Trophoblast cell (in vitro differentiated cells and primary cell): Measurements from ENCODE around the gene C16orf92.

Experiments
- DNase-seq, 2 donors: peaks; one replicate each; pipeline ENCODE4 v3.0.0-alpha.2; 2016
- H2AFZ ChIP-seq: 2 replicates; pipeline ENCODE4 v1.6.1; 2013; ENCODE audit warnings: low read length, moderate library complexity, mild to moderate bottlenecking; ENCODE audit not compliant: insufficient read depth, poor library complexity
- H2AK5ac ChIP-seq: 2 replicates; pipeline ENCODE4 v1.6.1; 2013; ENCODE audit warnings: mild to moderate bottlenecking, low read length
- H2BK120ac ChIP-seq: 2 replicates; pipeline ENCODE4 v1.6.1; 2013; ENCODE audit warnings: low read length, mild to moderate bottlenecking, moderate library complexity; ENCODE audit not compliant: insufficient read depth, poor library complexity
- H2BK12ac ChIP-seq: 2 replicates; pipeline ENCODE4 v1.6.1; 2013; ENCODE audit warnings: mild to moderate bottlenecking, low read length, moderate library complexity
- H2BK5ac ChIP-seq: 2 replicates; pipeline ENCODE4 v1.6.1; 2013; ENCODE audit warnings: low read length, low read depth, moderate library complexity, mild to moderate bottlenecking; ENCODE audit not compliant: poor library complexity
- H3K14ac ChIP-seq: 2 replicates; pipeline ENCODE4 v1.6.1; 2013; ENCODE audit warnings: mild to moderate bottlenecking, low read length
- H3K18ac ChIP-seq: 2 replicates; pipeline ENCODE4 v1.6.1; 2013; ENCODE audit warnings: mild to moderate bottlenecking, low read length
- H3K23ac ChIP-seq: 2 replicates; pipeline ENCODE4 v1.6.1; 2013; ENCODE audit warnings: low read length
- H3K27ac ChIP-seq: 2 replicates; pipeline ENCODE4 v1.5.1; 2013; ENCODE audit warnings: low read depth, mild to moderate bottlenecking, inconsistent platforms, low read length, moderate library complexity
- H3K27me3 ChIP-seq: 2 replicates; pipeline ENCODE4 v1.6.1; 2013; ENCODE audit warnings: inconsistent platforms, mild to moderate bottlenecking, low read length, moderate library complexity; ENCODE audit not compliant: insufficient read depth
- H3K36me3 ChIP-seq, 2 experiments: 1 replicate in 1 of 2; 2 replicates in 1 of 2; pipeline ENCODE4 v1.6.1; 2013; ENCODE audit warnings: low read length in 2 of 2, mild to moderate bottlenecking in 2 of 2, moderate library complexity in 1 of 2; ENCODE audit not compliant: insufficient read depth in 2 of 2, control insufficient read depth in 1 of 2
- H3K4ac ChIP-seq: 2 replicates; pipeline ENCODE4 v1.6.1; 2013; ENCODE audit warnings: low read depth, mild to moderate bottlenecking, low read length, moderate library complexity
- H3K4me1 ChIP-seq, 2 experiments: 1 replicate in 1 of 2; 2 replicates in 1 of 2; pipeline ENCODE4 v1.6.1; 2013; ENCODE audit warnings: low read length in 2 of 2, mild to moderate bottlenecking in 2 of 2, moderate library complexity in 1 of 2; ENCODE audit not compliant: insufficient read depth in 2 of 2, control insufficient read depth in 1 of 2
- H3K4me2 ChIP-seq: 2 replicates; pipeline ENCODE4 v1.6.1; 2013; ENCODE audit warnings: inconsistent platforms, mild to moderate bottlenecking, low read length, moderate library complexity
- H3K4me3 ChIP-seq: 2 replicates; pipeline ENCODE4 v1.5.1; 2013; ENCODE audit warnings: mild to moderate bottlenecking, low read depth, low read length, inconsistent platforms
- H3K79me1 ChIP-seq: one replicate; pipeline ENCODE4 v1.6.1; 2013; ENCODE audit warnings: low read length
- H3K79me2 ChIP-seq: 2 replicates; pipeline ENCODE4 v1.6.1; 2013; ENCODE audit warnings: low read length, mild to moderate bottlenecking; ENCODE audit not compliant: control insufficient read depth, insufficient read depth, poor library complexity
- H3K9ac ChIP-seq: 2 replicates; pipeline ENCODE4 v1.6.1; 2013; ENCODE audit warnings: mild to moderate bottlenecking, low read length
- H3K9me3 ChIP-seq: 2 replicates; pipeline ENCODE4 v1.6.1; 2013; ENCODE audit warnings: low read depth, mild to moderate bottlenecking, control low read depth, inconsistent platforms, low read length; ENCODE audit not compliant: insufficient read depth
- H4K12ac ChIP-seq: 2 replicates; pipeline ENCODE4 v1.6.1; 2013; ENCODE audit warnings: low read depth, mild to moderate bottlenecking, low read length, moderate library complexity
- H4K8ac ChIP-seq: 2 replicates; pipeline ENCODE4 v1.6.1; 2013; ENCODE audit warnings: low read depth, mild to moderate bottlenecking, low read length, moderate library complexity
- H4K91ac ChIP-seq: one replicate; pipeline ENCODE4 v1.6.1; 2013; ENCODE audit warnings: low read depth, mild to moderate bottlenecking, low read length, moderate library complexity
- WGBS: extraction: QIAGEN DNeasy Blood & Tissue Kit; methylation state at CpG from one replicate; pipeline ENCODE4 v1.1.7; 2013; ENCODE audit warnings: missing lambda C conversion rate; ENCODE audit not compliant: insufficient read length, insufficient coverage; ENCODE audit errors: extremely low coverage; 5-methylcytosine and 5-hydroxymethylcytosine counted together

The C16orf92 gene

GRCh38 chr16:29985271-29985811, 37.7 kb upstream of the C16orf92 start:
- Histone ChIP-seq H3K23ac (no peak overlapping the region), H3K27me3 (no peaks in the 10 kb centered on the region), H3K14ac (no peak overlapping the region), H2BK120ac (no peak overlapping the region), H3K4ac (no peak overlapping the region), H3K9me3 (peaks cover 4% of the 10 kb centered on the region), H4K91ac (no peak overlapping the region), H3K4me1 (no peaks in the 10 kb centered on the region), H2BK12ac (no peak overlapping the region), H4K8ac (no peak overlapping the region), H3K27ac (no peak overlapping the region), H3K4me2 (no peak overlapping the region), H3K36me3 (peaks cover 78 to 87% of the 10 kb centered on the region in 2 experiments), H3K4me3 (no peak overlapping the region), H2AFZ (no peak overlapping the region), H2AK5ac (no peak overlapping the region), H4K12ac (no peak overlapping the region), H3K9ac (no peak overlapping the region), H2BK5ac (no peak overlapping the region), H3K79me1 (no peaks in the 10 kb centered on the region), H3K79me2 (no peaks in the 10 kb centered on the region), H3K18ac (no peak overlapping the region)
- DNase-seq: no peak
- no CpG with 5 or more reads among the region's 28 CpGs for WGBS

GRCh38 chr16:29986231-29986630, 36.8 kb upstream of the C16orf92 start:
- H3K14ac ChIP-seq: no peak overlapping the region
- no peaks in the 10 kb centered on the region for H3K4me1 ChIP-seq
- no peak overlapping the region for H4K91ac ChIP-seq
- H4K12ac ChIP-seq: no peak overlapping the region
- no peak overlapping the region for H2AK5ac ChIP-seq
- no CpG with 5 or more reads among the region's 20 CpGs for WGBS
- no peak overlapping the region for H3K27ac ChIP-seq
- H3K9me3 ChIP-seq: peaks cover 4% of the 10 kb centered on the region
- H3K9ac ChIP-seq: no peak overlapping the region
- no peak overlapping the region for H3K4me2 ChIP-seq
- H2BK12ac ChIP-seq: no peak overlapping the region
- no peak overlapping the region for H2AFZ ChIP-seq
- H4K8ac ChIP-seq: no peak overlapping the region
- H3K18ac ChIP-seq: no peak overlapping the region
- H2BK120ac ChIP-seq: no peak overlapping the region
- no peak for DNase-seq
- H2BK5ac ChIP-seq: no peak overlapping the region
- H3K4me3 ChIP-seq: no peak overlapping the region
- no peak overlapping the region for H3K23ac ChIP-seq
- H3K36me3 ChIP-seq: peaks cover 85 to 93% of the 10 kb centered on the region in 2 experiments
- H3K79me1 ChIP-seq: no peaks in the 10 kb centered on the region
- H3K79me2 ChIP-seq: no peaks in the 10 kb centered on the region
- H3K27me3 ChIP-seq: no peaks in the 10 kb centered on the region
- H3K4ac ChIP-seq: no peak overlapping the region

GRCh38 chr16:29986931-29987330, 36.1 kb upstream of the C16orf92 start:
- H3K23ac ChIP-seq: no peak overlapping the region
- no peaks in the 10 kb centered on the region for H3K4me1 ChIP-seq
- H2BK120ac ChIP-seq: no peak overlapping the region
- no CpG with 5 or more reads among the region's 5 CpGs for WGBS
- H3K36me3 ChIP-seq: peaks cover 87 to 93% of the 10 kb centered on the region in 2 experiments
- H3K79me2 ChIP-seq: no peaks in the 10 kb centered on the region
- no peak overlapping the region for H3K18ac ChIP-seq
- H3K27ac ChIP-seq: no peak overlapping the region
- H3K9me3 ChIP-seq: peaks cover 4% of the 10 kb centered on the region
- no peak overlapping the region for H3K4ac ChIP-seq
- H3K9ac ChIP-seq: no peak overlapping the region
- H3K14ac ChIP-seq: no peak overlapping the region
- no peak overlapping the region for H4K91ac ChIP-seq
- H2BK5ac ChIP-seq: no peak overlapping the region
- H2BK12ac ChIP-seq: no peak overlapping the region
- DNase-seq: no peak
- no peak overlapping the region for H4K12ac ChIP-seq
- H2AFZ ChIP-seq: no peak overlapping the region
- no peak overlapping the region for H3K4me2 ChIP-seq
- H3K79me1 ChIP-seq: no peaks in the 10 kb centered on the region
- no peak overlapping the region for H3K4me3 ChIP-seq
- H4K8ac ChIP-seq: no peak overlapping the region
- no peaks in the 10 kb centered on the region for H3K27me3 ChIP-seq
- H2AK5ac ChIP-seq: no peak overlapping the region

- Histone ChIP-seq H2AFZ (no peak overlapping the region), H2BK12ac (no peak overlapping the region), H3K27ac (no peak overlapping the region), H4K12ac (no peak overlapping the region), H3K4me2 (no peak overlapping the region), H3K23ac (no peak overlapping the region), H3K79me2 (no peaks in the 10 kb centered on the region), H2AK5ac (no peak overlapping the region), H3K36me3 (peaks cover 88 to 90% of the 10 kb centered on the region in 2 experiments), H4K8ac (no peak overlapping the region), H3K9ac (no peak overlapping the region), H3K4ac (no peak overlapping the region), H3K4me1 (no peaks in the 10 kb centered on the region), H3K18ac (no peak overlapping the region), H2BK120ac (no peak overlapping the region), H3K79me1 (no peaks in the 10 kb centered on the region), H2BK5ac (no peak overlapping the region), H4K91ac (no peak overlapping the region), H3K9me3 (peaks cover 4% of the 10 kb centered on the region), H3K4me3 (no peak overlapping the region), H3K14ac (no peak overlapping the region), H3K27me3 (no peaks in the 10 kb centered on the region)
- DNase-seq: no peak
- no CpG with 5 or more reads among the region's 35 CpGs for WGBS
Measured at GRCh38 chr16:29987371-29988085, 35.5 kb upstream of the C16orf92 start.
